GM18517 (cell line): ENCODE data around the gene VEGFC.

Source experiments
- ATAC-seq: cut with Tn5 transposase; IDR thresholded peaks from one replicate; pipeline ENCODE4 v1.9.1; 2021; ENCODE audit warnings: mild to moderate bottlenecking, moderate library complexity; ENCODE audit not compliant: unreplicated experiment

Gene VEGFC

GRCh38 chr4:176799653-176800052 is 6.9 kb upstream of the VEGFC start:
- ATAC-seq, result no peak

- ATAC-seq, result no peak
Observed at GRCh38 chr4:176798540-176798939, 5.8 kb upstream of the VEGFC start.

GRCh38 chr4:176795441-176795840 is 2.7 kb upstream of the VEGFC start:
- ATAC-seq, result no peak

- no peak for ATAC-seq
Observed at GRCh38 chr4:176794651-176795050, 1.9 kb upstream of the VEGFC start.

- ATAC-seq, result no peak
Observed at GRCh38 chr4:176794151-176794550, 1.4 kb upstream of the VEGFC start.

- ATAC-seq, result no peak
Observed at GRCh38 chr4:176793060-176793605, 411 bp upstream of the VEGFC start.

- ATAC-seq, result no peak
Observed at GRCh38 chr4:176791591-176792325, 964 bp downstream of the VEGFC start.

GRCh38 chr4:176790398-176790797 is 2.3 kb downstream of the VEGFC start:
- ATAC-seq, result no peak

GRCh38 chr4:176789955-176790354 is 2.8 kb downstream of the VEGFC start:
- ATAC-seq, result no peak

GRCh38 chr4:176788971-176789370 is 3.8 kb downstream of the VEGFC start:
- ATAC-seq, result no peak

- ATAC-seq, result no peak
Observed at GRCh38 chr4:176788248-176788647, 4.5 kb downstream of the VEGFC start.

- ATAC-seq, result no peak
Observed at GRCh38 chr4:176784816-176785215, 7.9 kb downstream of the VEGFC start.

GRCh38 chr4:176782794-176783193 is 9.9 kb downstream of the VEGFC start:
- ATAC-seq, result no peak

GRCh38 chr4:176782191-176782590 is 10.5 kb downstream of the VEGFC start:
- no peak for ATAC-seq

- no peak for ATAC-seq
Observed at GRCh38 chr4:176781739-176782100, 11.0 kb downstream of the VEGFC start.

- ATAC-seq, result no peak
Observed at GRCh38 chr4:176780995-176781738, 11.6 kb downstream of the VEGFC start.

GRCh38 chr4:176779421-176779820 is 13.3 kb downstream of the VEGFC start:
- ATAC-seq, result no peak

GRCh38 chr4:176778491-176778890 is 14.2 kb downstream of the VEGFC start:
- ATAC-seq, result no peak

GRCh38 chr4:176778063-176778462 is 14.7 kb downstream of the VEGFC start:
- no peak for ATAC-seq

GRCh38 chr4:176775338-176775737 is 17.4 kb downstream of the VEGFC start:
- no peak for ATAC-seq

GRCh38 chr4:176774852-176775251 is 17.9 kb downstream of the VEGFC start:
- ATAC-seq, result no peak

GRCh38 chr4:176769514-176769913 is 23.2 kb downstream of the VEGFC start:
- no peak for ATAC-seq
